Esophagus muscularis mucosa (tissue), 4 donors: ENCODE measurements around the gene LCN6. TPM values are rescaled to one million over a fixed set of nuclear protein-coding genes. Genes with fewer than 3 reads are reported as not detected.
A peak's percentile ranks its signal among the peaks of the same experiment; 100 is the strongest.

Source experiments
- DNase-seq: peaks from one replicate; pipeline ENCODE4 v3.0.0-alpha.2; 2017; ENCODE audit errors: extremely low spot score
- H3K27ac ChIP-seq, 4 donors: fragments of 200-600 bp; sonication (generic); replicated peaks in 1 of 4; 1 replicate in 3 of 4; 2 replicates in 1 of 4; pipeline ENCODE4 v1.5.1; 2016 to 2019; ENCODE audit warnings: mild to moderate bottlenecking in 1 of 4
- H3K27me3 ChIP-seq, 4 donors: fragments of 200-600 bp; sonication (generic); one replicate each; pipeline versions ENCODE4 v1.5.1 to v1.6.0; 2016 to 2019
- H3K36me3 ChIP-seq, 4 donors: fragments of 200-600 bp; sonication (generic); one replicate each; pipeline ENCODE4 v1.5.1; 2016 to 2019
- H3K4me1 ChIP-seq, 4 donors: fragments of 200-600 bp; sonication (generic); one replicate each; pipeline ENCODE4 v1.5.1; 2016 to 2019
- H3K4me3 ChIP-seq, 4 donors: fragments of 200-600 bp; sonication (generic); 1 replicate in 2 of 4; 2 replicates in 2 of 4; pipeline ENCODE4 v1.5.1; 2016 to 2019; ENCODE audit warnings: mild to moderate bottlenecking in 4 of 4, moderate library complexity in 1 of 4
- H3K9me3 ChIP-seq, 4 donors: fragments of 200-600 bp; sonication (generic); 1 replicate in 3 of 4; 2 replicates in 1 of 4; pipeline ENCODE4 v1.5.1; 2016 to 2019
- CTCF ChIP-seq, 3 experiments: fragments of 200-600 bp in 2 of 3; fragments of 450-650 bp in 1 of 3; sonication (generic) in 2 of 3; IDR thresholded peaks; one replicate each; pipeline ENCODE4 v1.5.1; 2017 to 2019; ENCODE audit warnings: antibody characterized with exemption in 3 of 3, mild to moderate bottlenecking in 2 of 3, moderate library complexity in 1 of 3
- EP300 ChIP-seq: sonication (generic); formaldehyde crosslinking; IDR thresholded peaks from one replicate; pipeline ENCODE4 v1.6.1; 2017; ENCODE audit warnings: antibody characterized with exemption
- POLR2A ChIP-seq: fragments of 450-650 bp; IDR thresholded peaks from one replicate; pipeline ENCODE4 v1.6.1; 2017; ENCODE audit warnings: antibody characterized with exemption, moderate library complexity, mild to moderate bottlenecking, low read depth
- POLR2AphosphoS5 ChIP-seq, 2 donors: sonication (generic); formaldehyde crosslinking; IDR thresholded peaks; one replicate each; pipeline ENCODE4 v1.6.1; 2017; ENCODE audit warnings: antibody characterized with exemption in 2 of 2
- WGBS: methylation state at CpG from one replicate; pipeline ENCODE4 v1.1.5; 2018; 5-methylcytosine and 5-hydroxymethylcytosine counted together
- intact Hi-C: fragments of 100-400 bp; cut with DNase I; formaldehyde crosslinking; loops from one replicate; pipeline ENCODE4 v1.15.1; 2023
- total RNA-seq, 4 donors: library from RNA; depleted of rRNA; stranded (reverse); fragments of >200 nt; gene quantifications; one replicate each; pipeline versions ENCODE4 v1.1.0 to v1.2.1, GENCODE V29; 2016

Gene LCN6
- total RNA-seq, 4 donors from 2014 or later, result 12.5 to 32.0 (median 23.9) TPM

GRCh38 chr9:136751814-136752213 lies 3.5 kb upstream of the LCN6 start:
- no peaks in the 10 kb centered on the region for H3K36me3 ChIP-seq
- no peak overlapping the region for H3K4me3 ChIP-seq
- peaks cover 5 to 19% (median 10%) of the 10 kb centered on the region in 4 donors for H3K4me1 ChIP-seq
- H3K27me3 ChIP-seq, result peaks cover 0 to 39% (median 0%) of the 10 kb centered on the region in 4 donors
- no peak overlapping the region for H3K27ac ChIP-seq
- TF ChIP-seq POLR2AphosphoS5 (IDR thresholded peaks at IDR 0.05) (no peak), CTCF (IDR thresholded peaks at IDR 0.05) (no peak), POLR2A (no peak), EP300 (no peak)
- intact Hi-C loops, result no loop called here
- peaks cover 0 to 17% (median 6%) of the 10 kb centered on the region in 4 donors for H3K9me3 ChIP-seq
- DNase-seq, result no peak

GRCh38 chr9:136751244-136751643 lies 2.9 kb upstream of the LCN6 start:
- intact Hi-C loops, result no loop called here
- peaks cover 0 to 41% (median 0%) of the 10 kb centered on the region in 4 donors for H3K27me3 ChIP-seq
- WGBS, result 100% methylated on average over 1 of the region's 1 CpG
- no peak overlapping the region for H3K27ac ChIP-seq
- no peak overlapping the region for H3K4me3 ChIP-seq
- H3K9me3 ChIP-seq, result peaks cover 0 to 17% (median 4%) of the 10 kb centered on the region in 4 donors
- DNase-seq, result no peak
- peaks cover 5 to 19% (median 10%) of the 10 kb centered on the region in 4 donors for H3K4me1 ChIP-seq
- TF ChIP-seq CTCF (IDR thresholded peaks at IDR 0.05), result no peak
- TF ChIP-seq POLR2A, result no peak
- no peak for TF ChIP-seq POLR2AphosphoS5 (IDR thresholded peaks at IDR 0.05)
- no peak for TF ChIP-seq EP300
- H3K36me3 ChIP-seq, result no peaks in the 10 kb centered on the region

- H3K4me1 ChIP-seq, result peaks cover 5 to 19% (median 10%) of the 10 kb centered on the region in 4 donors
- peaks cover 0 to 12% (median under 1%) of the 10 kb centered on the region in 4 donors for H3K9me3 ChIP-seq
- H3K27ac ChIP-seq, result no peak overlapping the region
- WGBS, result 61% methylated on average over 2 of the region's 2 CpGs
- intact Hi-C loops, result no loop called here
- no peaks in the 10 kb centered on the region for H3K36me3 ChIP-seq
- H3K27me3 ChIP-seq, result peaks cover 0 to 41% (median 0%) of the 10 kb centered on the region in 4 donors
- H3K4me3 ChIP-seq, result no peak overlapping the region
- no peak for TF ChIP-seq EP300
- TF ChIP-seq CTCF (IDR thresholded peaks at IDR 0.05), result no peak
- TF ChIP-seq POLR2AphosphoS5 (IDR thresholded peaks at IDR 0.05), result no peak
- TF ChIP-seq POLR2A, result no peak
- DNase-seq, result no peak
These were observed 2.2 kb upstream of the LCN6 start for GRCh38 chr9:136750526-136750925.

GRCh38 chr9:136748666-136749611 lies 614 bp upstream of the LCN6 start:
- no peak for TF ChIP-seq POLR2AphosphoS5 (IDR thresholded peaks at IDR 0.05)
- no peak for TF ChIP-seq EP300
- no peak for TF ChIP-seq POLR2A
- no peak for TF ChIP-seq CTCF (IDR thresholded peaks at IDR 0.05)
- no peak for DNase-seq
- Histone ChIP-seq H3K4me1 (peaks cover 5 to 19% (median 10%) of the 10 kb centered on the region in 4 donors), H3K27me3 (peaks cover 0 to 41% (median 0%) of the 10 kb centered on the region in 4 donors), H3K4me3 (no peak overlapping the region), H3K36me3 (peaks cover 0 to 3% (median 0%) of the 10 kb centered on the region in 4 donors), H3K27ac (peak overlapping the region; percentile 5 to 31 (median 22)), H3K9me3 (peaks cover 0 to 12% (median 0%) of the 10 kb centered on the region in 4 donors)
- 75% methylated on average over 21 of the region's 21 CpGs for WGBS
- intact Hi-C loops, result no loop called here
